Peyer's patch (tissue), 4 donors: ENCODE results near the gene RAP1A. TPM values are rescaled to one million over a fixed set of nuclear protein-coding genes. Genes with fewer than 3 reads are reported as not detected.
A peak's percentile ranks its signal among the peaks of the same experiment; 100 is the strongest.

Source experiments
- DNase-seq, 3 donors: peaks; one replicate each; pipeline ENCODE4 v3.0.0-alpha.2; 2017 to 2019
- H3K27ac ChIP-seq, 4 donors: fragments of 200-600 bp; sonication (generic); one replicate each; pipeline ENCODE4 v1.5.1; 2016 to 2019
- H3K27me3 ChIP-seq, 2 donors: fragments of 200-600 bp; sonication (generic); one replicate each; pipeline ENCODE4 v1.5.1; 2019
- H3K36me3 ChIP-seq, 3 donors: fragments of 200-600 bp; sonication (generic); one replicate each; pipeline ENCODE4 v1.5.1; 2016 to 2019
- H3K4me1 ChIP-seq, 4 donors: fragments of 200-600 bp; sonication (generic); one replicate each; pipeline ENCODE4 v1.5.1; 2016 to 2019
- H3K4me3 ChIP-seq, 4 donors: fragments of 200-600 bp; sonication (generic); 1 replicate in 3 of 4; 2 replicates in 1 of 4; pipeline ENCODE4 v1.5.1; 2016 to 2019; ENCODE audit warnings: mild to moderate bottlenecking in 1 of 4
- H3K9me3 ChIP-seq, 4 donors: fragments of 200-600 bp; sonication (generic); one replicate each; pipeline ENCODE4 v1.5.1; 2016 to 2019; ENCODE audit warnings: mild to moderate bottlenecking in 1 of 4
- POLR2A ChIP-seq, 2 donors: fragments of 450-650 bp; IDR thresholded peaks; one replicate each; pipeline ENCODE4 v1.5.1; 2017; ENCODE audit warnings: antibody characterized with exemption in 2 of 2, mild to moderate bottlenecking in 2 of 2, moderate library complexity in 2 of 2
- total RNA-seq, 4 donors: library from RNA; depleted of rRNA; stranded (reverse); fragments of >200 nt; gene quantifications; one replicate each; pipeline ENCODE4 v1.1.0, GENCODE V29; 2016
- TF ChIP-seq, protein P1 (sequence below), 6 experiments: fragments of 450-650 bp in 4 of 6; fragments of 200-600 bp in 2 of 6; sonication (generic) in 1 of 6; IDR thresholded peaks; one replicate each; pipeline ENCODE4 v1.5.1; 2017 to 2019; ENCODE audit warnings: antibody characterized with exemption in 6 of 6, mild to moderate bottlenecking in 3 of 6, moderate library complexity in 1 of 6

RAP1A gene
- total RNA-seq, 4 donors from 2014 or later: 16.5 to 66.0 (median 46.2) TPM

- Histone ChIP-seq H3K27me3 (no peaks in the 10 kb centered on the region), H3K27ac (no peak overlapping the region), H3K36me3 (peaks cover 0 to 77% (median 0%) of the 10 kb centered on the region in 3 donors), H3K4me3 (no peak overlapping the region), H3K9me3 (no peaks in the 10 kb centered on the region), H3K4me1 (no peaks in the 10 kb centered on the region)
- no peak for DNase-seq
- TF ChIP-seq, protein P1, sequence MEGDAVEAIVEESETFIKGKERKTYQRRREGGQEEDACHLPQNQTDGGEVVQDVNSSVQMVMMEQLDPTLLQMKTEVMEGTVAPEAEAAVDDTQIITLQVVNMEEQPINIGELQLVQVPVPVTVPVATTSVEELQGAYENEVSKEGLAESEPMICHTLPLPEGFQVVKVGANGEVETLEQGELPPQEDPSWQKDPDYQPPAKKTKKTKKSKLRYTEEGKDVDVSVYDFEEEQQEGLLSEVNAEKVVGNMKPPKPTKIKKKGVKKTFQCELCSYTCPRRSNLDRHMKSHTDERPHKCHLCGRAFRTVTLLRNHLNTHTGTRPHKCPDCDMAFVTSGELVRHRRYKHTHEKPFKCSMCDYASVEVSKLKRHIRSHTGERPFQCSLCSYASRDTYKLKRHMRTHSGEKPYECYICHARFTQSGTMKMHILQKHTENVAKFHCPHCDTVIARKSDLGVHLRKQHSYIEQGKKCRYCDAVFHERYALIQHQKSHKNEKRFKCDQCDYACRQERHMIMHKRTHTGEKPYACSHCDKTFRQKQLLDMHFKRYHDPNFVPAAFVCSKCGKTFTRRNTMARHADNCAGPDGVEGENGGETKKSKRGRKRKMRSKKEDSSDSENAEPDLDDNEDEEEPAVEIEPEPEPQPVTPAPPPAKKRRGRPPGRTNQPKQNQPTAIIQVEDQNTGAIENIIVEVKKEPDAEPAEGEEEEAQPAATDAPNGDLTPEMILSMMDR (IDR thresholded peaks at IDR 0.05): no peak
- no peak for TF ChIP-seq POLR2A (IDR thresholded peaks at IDR 0.05)
These were observed 84.7 kb downstream of the RAP1A start for GRCh38 chr1:111704240-111704639.

DNA sequence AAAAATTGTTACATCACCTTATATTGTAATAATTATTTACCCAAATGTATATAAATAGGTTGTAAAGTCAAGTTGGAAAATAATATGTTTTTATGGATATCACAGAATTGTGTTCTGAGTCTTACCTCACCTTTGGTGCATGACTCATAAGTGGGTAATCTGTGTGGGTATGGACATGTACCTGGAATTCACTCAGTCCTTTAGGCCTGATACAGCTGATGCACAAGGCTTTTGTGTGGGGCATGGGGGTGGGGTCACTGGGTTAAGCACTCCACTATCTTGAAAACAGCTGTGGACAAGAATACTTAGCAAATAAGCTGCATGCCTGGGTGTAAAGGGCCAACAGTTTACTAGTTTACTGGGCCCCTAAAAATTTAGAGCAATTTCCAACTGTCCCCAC lies 85.2 kb downstream of the RAP1A start:
- Histone ChIP-seq H3K4me3 (no peak overlapping the region), H3K4me1 (no peaks in the 10 kb centered on the region), H3K27ac (no peak overlapping the region), H3K9me3 (no peaks in the 10 kb centered on the region), H3K36me3 (peaks cover 0 to 77% (median 0%) of the 10 kb centered on the region in 3 donors), H3K27me3 (no peaks in the 10 kb centered on the region)
- TF ChIP-seq, protein P1 (IDR thresholded peaks at IDR 0.05): no peak
- TF ChIP-seq POLR2A (IDR thresholded peaks at IDR 0.05): no peak
- no peak for DNase-seq

DNA sequence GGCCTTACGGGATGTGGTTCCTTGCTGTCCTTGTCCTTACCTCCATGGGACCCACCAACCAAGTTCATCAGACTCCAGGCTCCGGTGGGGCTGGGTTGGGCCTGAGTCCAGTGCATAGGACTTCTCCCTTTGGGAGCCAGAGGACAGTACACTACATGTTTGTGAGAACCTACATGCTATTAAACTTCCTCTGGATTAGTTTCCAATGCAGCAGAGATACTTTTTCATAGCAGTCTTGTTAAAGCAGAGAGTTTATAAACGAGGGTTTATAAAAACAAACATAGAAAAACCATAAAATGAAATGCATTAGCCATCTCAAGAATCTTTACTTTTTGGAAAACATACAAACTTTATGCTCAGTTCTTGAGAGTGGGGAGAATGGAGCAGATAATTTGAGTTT lies 86.3 kb downstream of the RAP1A start:
- Histone ChIP-seq H3K27ac (no peak overlapping the region), H3K36me3 (peaks cover 0 to 77% (median 0%) of the 10 kb centered on the region in 3 donors), H3K27me3 (no peaks in the 10 kb centered on the region), H3K9me3 (no peaks in the 10 kb centered on the region), H3K4me3 (no peak overlapping the region), H3K4me1 (no peaks in the 10 kb centered on the region)
- DNase-seq: no peak
- no peak for TF ChIP-seq POLR2A (IDR thresholded peaks at IDR 0.05)
- TF ChIP-seq, protein P1 (IDR thresholded peaks at IDR 0.05): no peak

DNA sequence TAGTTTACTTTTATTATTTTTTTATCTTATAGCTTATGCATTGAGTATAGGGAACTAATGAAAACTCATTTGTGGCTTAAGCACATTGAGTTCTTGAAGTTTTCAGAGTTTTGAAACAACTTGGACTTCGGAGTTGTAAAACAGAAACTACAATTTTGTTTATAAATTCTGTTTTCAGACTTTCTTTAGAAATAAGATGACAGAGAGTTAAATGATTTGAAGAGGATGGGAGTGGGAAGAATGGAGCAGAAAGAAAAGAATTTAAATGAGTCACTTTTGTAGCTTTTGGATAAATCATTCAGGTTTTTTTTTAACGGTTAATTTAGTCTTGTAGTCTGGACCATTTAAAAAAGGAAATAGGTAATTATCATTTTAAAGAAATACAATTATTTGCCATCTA lies 87.3 kb downstream of the RAP1A start:
- Histone ChIP-seq H3K9me3 (no peaks in the 10 kb centered on the region), H3K36me3 (peaks cover 0 to 77% (median 0%) of the 10 kb centered on the region in 3 donors), H3K4me1 (no peaks in the 10 kb centered on the region), H3K27ac (peak overlapping the region in 1 of 4 donors; percentile 38), H3K27me3 (no peaks in the 10 kb centered on the region), H3K4me3 (no peak overlapping the region)
- TF ChIP-seq POLR2A (IDR thresholded peaks at IDR 0.05): no peak
- TF ChIP-seq, protein P1 (IDR thresholded peaks at IDR 0.05): no peak
- DNase-seq: no peak

DNA sequence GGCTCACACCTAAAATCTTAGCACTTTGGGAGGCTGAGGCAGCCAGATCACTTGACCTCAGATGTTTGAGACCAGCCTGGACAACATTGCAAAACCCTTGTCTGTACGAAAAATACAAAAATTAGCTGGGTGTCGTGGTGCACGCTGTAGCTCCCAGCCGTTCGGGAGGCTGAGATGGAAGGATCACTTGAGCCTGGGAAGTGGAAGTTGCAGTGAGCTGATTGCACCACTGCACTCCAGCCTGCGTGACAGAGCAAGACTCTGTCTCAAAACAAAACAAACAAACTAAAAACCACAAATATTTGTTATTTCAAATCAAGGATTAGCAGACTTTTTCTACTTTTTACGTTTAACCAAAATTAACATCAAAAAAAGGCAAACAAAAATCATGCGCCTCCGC lies 88.3 kb downstream of the RAP1A start:
- H3K4me1 ChIP-seq: no peaks in the 10 kb centered on the region
- H3K4me3 ChIP-seq: no peak overlapping the region
- H3K36me3 ChIP-seq: peaks cover 0 to 72% (median 0%) of the 10 kb centered on the region in 3 donors
- TF ChIP-seq POLR2A (IDR thresholded peaks at IDR 0.05): no peak
- TF ChIP-seq, protein P1 (IDR thresholded peaks at IDR 0.05): no peak
- no peaks in the 10 kb centered on the region for H3K27me3 ChIP-seq
- DNase-seq: no peak
- no peaks in the 10 kb centered on the region for H3K9me3 ChIP-seq
- peak overlapping the region in 2 of 4 donors; percentile 38 to 44 for H3K27ac ChIP-seq

GRCh38 chr1:111709986-111710385 lies 90.4 kb downstream of the RAP1A start:
- no peaks in the 10 kb centered on the region for H3K27me3 ChIP-seq
- no peaks in the 10 kb centered on the region for H3K9me3 ChIP-seq
- DNase-seq: no peak
- H3K4me1 ChIP-seq: no peaks in the 10 kb centered on the region
- no peak for TF ChIP-seq POLR2A (IDR thresholded peaks at IDR 0.05)
- H3K36me3 ChIP-seq: peaks cover 0 to 54% (median 0%) of the 10 kb centered on the region in 3 donors
- H3K4me3 ChIP-seq: no peak overlapping the region
- no peak overlapping the region for H3K27ac ChIP-seq
